Memory B cell (primary cell): Measurements from ENCODE around the gene CCNL2.
"Not testable (repeated sequence)": the region's sequence is repeated elsewhere in the genome, so short reads cannot be mapped to it uniquely, and the experiment has no call there.

Source experiments
- ATAC-seq: fragments of 150-1000 bp; cut with Tn5 transposase; 2 replicates; pipeline ENCODE4 v1.10.0; 2021; ENCODE audit warnings: low read depth, mild to moderate bottlenecking, moderate library complexity
- DNase-seq, 2 donors: peaks; one replicate each; pipeline ENCODE4 v3.0.0; 2022; ENCODE audit warnings: low spot score in 2 of 2
- H3K27ac Mint-ChIP-seq: one replicate; pipeline ENCODE4 v1.8.0; 2022; ENCODE audit warnings: mild to moderate bottlenecking, moderate library complexity, mixed read lengths
- H3K27me3 Mint-ChIP-seq: one replicate; pipeline ENCODE4 v1.8.0; 2022; ENCODE audit warnings: mixed read lengths
- H3K36me3 Mint-ChIP-seq: one replicate; pipeline ENCODE4 v1.8.0; 2022; ENCODE audit warnings: mild to moderate bottlenecking, mixed read lengths
- H3K4me1 Mint-ChIP-seq: one replicate; pipeline ENCODE4 v1.8.0; 2022; ENCODE audit warnings: mixed read lengths
- H3K4me3 Mint-ChIP-seq: one replicate; pipeline ENCODE4 v1.8.0; 2022; ENCODE audit warnings: mild to moderate bottlenecking, moderate library complexity, mixed read lengths
- H3K9me3 Mint-ChIP-seq: one replicate; pipeline ENCODE4 v1.8.0; 2022; ENCODE audit warnings: mixed read lengths

CCNL2 gene

DNA sequence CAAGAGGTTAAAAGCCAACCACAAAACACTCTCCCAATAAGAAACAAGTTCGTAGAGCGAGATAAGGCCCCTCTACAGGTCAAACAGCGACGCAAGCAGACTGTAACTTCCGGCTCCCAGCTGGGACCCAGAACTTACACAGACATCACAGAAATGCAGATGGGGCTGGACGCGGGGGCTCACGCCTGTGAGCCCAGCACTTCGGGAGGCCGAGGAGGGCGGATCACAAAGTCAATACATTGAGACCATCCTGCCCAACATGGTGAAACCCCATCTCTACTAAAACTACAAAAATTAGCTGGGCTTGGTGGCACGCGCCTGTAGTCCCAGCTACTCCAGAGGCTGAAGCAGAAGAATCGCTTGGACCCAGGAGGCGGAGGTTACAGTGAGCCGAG is 11.1 kb downstream of the CCNL2 start:
- Mint-ChIP-seq H3K4me3 (no peak overlapping the region), H3K36me3 (peaks cover 34% of the 10 kb centered on the region), H3K4me1 (peaks cover 2% of the 10 kb centered on the region), H3K27ac (no peak overlapping the region), H3K9me3 (no peaks in the 10 kb centered on the region), H3K27me3 (no peaks in the 10 kb centered on the region)
- DNase-seq (no peak), ATAC-seq (no peak)

DNA sequence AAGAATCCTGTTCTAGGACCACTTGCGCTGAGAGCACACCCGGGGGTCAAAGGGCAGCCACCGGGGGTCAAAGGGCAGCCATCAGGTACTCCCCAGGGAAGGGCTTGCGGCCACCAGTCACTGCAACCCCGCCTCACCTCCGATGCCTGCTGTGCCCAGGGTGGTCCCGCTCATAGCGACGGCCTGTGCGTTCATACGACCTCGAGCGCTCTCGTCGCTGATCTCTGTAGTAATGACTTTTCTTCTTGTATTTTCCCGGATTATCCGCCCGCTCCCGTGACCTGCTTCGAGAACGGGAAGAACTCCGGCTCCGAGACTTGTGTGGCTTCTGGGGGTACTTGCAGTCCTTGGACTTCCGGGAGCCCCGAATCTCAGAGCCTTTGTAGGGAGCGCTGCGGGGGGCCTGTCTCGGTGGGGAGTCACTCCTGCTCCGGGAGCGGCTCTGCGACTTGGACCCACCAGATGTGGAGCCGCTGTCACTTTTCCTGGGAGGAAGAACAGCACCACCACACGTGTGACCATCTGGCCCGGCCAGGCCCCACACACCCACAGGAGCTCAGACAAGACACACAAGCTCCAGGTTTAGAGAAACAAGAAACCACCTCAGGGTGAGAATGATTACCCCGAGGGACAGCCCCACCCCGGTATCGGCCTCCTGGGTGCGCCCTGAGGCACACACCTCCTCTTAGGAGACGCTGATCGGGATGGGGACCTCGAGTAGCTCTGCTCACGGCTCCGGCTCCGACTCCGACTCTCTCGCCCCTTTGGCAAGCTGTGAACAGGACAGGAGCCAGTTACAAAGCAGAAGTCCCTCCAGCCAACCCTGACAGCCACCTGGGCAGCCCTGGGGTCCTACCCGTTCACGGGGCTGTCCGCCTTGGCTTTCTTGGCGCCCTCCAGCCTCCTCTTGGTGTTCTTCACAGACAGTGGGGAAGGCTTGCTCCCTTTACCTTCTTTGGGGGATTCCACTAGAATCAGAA is 11.7 kb downstream of the CCNL2 start:
- Mint-ChIP-seq H3K9me3 (no peaks in the 10 kb centered on the region), H3K4me3 (no peak overlapping the region), H3K4me1 (peaks cover 5% of the 10 kb centered on the region), H3K27ac (no peak overlapping the region), H3K36me3 (peaks cover 33% of the 10 kb centered on the region), H3K27me3 (no peaks in the 10 kb centered on the region)
- DNase-seq: no peak
- no peak for ATAC-seq

DNA sequence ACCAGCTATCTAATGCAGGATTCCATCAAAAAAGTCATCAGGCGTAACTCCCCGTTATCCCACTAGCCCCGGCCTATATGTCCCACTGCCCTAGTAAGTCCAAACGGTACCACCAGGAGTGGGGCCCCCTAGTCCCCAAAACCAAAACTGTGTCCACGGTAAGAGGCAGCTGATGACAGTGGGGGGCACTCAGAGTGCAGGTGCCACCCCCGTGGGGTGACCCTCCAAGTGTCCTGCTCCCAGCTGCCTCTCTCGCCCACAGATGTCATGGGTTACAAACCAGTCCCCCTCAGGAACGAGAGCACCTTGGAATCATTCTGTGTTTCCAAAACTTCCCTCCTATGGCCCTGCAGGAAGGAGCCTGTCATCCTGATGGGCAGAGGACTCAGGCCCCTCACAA is 13.2 kb downstream of the CCNL2 start:
- Mint-ChIP-seq H3K4me1 (peaks cover 11% of the 10 kb centered on the region), H3K27me3 (no peaks in the 10 kb centered on the region), H3K9me3 (no peaks in the 10 kb centered on the region), H3K36me3 (peaks cover 26% of the 10 kb centered on the region), H3K4me3 (no peak overlapping the region), H3K27ac (no peak overlapping the region)
- ATAC-seq (no peak), DNase-seq (no peak)

DNA sequence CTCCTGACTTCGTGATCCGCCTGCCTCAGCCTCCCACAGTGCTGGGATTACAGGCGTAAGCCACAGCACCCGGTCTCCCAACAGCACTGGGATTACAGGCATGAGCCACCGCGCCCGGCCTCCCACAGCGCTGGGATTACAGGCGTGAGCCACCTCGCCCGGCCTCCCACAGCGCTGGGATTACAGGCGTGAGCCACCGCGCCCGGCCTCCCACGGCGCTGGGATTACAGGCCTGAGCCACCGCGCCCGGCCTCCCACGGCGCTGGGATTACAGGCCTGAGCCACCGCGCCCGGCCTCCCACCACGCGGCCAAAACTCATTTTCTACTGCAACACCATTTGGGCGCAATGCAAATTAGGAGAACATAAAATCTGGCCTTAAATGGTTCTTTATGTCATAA is 13.8 kb downstream of the CCNL2 start:
- not testable (repeated sequence) for H3K9me3 Mint-ChIP-seq, H3K27ac Mint-ChIP-seq, H3K27me3 Mint-ChIP-seq, DNase-seq, H3K4me3 Mint-ChIP-seq, ATAC-seq
- Mint-ChIP-seq H3K4me1 (peaks cover 11% of the 10 kb centered on the region), H3K36me3 (peaks cover 25% of the 10 kb centered on the region)

- Mint-ChIP-seq H3K27ac (no peak overlapping the region), H3K36me3 (peaks cover 4% of the 10 kb centered on the region)
These were observed 17.8 kb downstream of the CCNL2 start for GRCh38 chr1:1381294-1381693.

DNA sequence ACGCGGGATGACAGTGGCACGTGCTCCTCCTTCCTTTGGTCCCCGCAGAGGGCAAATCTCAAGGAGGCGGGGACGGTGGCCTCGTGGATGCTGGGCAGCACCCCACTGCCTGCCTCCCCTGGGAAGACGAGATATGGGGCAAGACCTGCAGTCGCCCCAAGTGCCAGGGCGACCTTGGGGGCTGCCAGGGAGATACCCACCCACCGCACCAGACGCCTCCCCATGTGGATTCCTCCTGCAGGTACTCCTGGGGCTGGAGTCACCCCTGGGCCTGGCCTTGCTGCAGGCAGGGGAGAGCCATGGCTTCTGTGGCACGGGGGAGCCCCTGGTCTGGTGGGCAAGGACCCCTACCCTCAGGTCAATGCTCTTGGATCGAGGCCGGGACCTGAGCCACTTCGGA is 18.3 kb downstream of the CCNL2 start:
- no peak for ATAC-seq
- DNase-seq: no peak
- H3K4me1 Mint-ChIP-seq: peaks cover 13% of the 10 kb centered on the region
- no peaks in the 10 kb centered on the region for H3K27me3 Mint-ChIP-seq
- peaks cover 1% of the 10 kb centered on the region for H3K36me3 Mint-ChIP-seq
- no peaks in the 10 kb centered on the region for H3K9me3 Mint-ChIP-seq
- H3K4me3 Mint-ChIP-seq: no peak overlapping the region
- H3K27ac Mint-ChIP-seq: no peak overlapping the region

More at GRCh38 chr1:1381294-1381693, 17.8 kb downstream of the CCNL2 start:
- Mint-ChIP-seq H3K4me3 (no peak overlapping the region), H3K9me3 (no peaks in the 10 kb centered on the region), H3K27me3 (no peaks in the 10 kb centered on the region), H3K4me1 (peaks cover 13% of the 10 kb centered on the region)
- no peak for ATAC-seq
- no peak for DNase-seq

DNA sequence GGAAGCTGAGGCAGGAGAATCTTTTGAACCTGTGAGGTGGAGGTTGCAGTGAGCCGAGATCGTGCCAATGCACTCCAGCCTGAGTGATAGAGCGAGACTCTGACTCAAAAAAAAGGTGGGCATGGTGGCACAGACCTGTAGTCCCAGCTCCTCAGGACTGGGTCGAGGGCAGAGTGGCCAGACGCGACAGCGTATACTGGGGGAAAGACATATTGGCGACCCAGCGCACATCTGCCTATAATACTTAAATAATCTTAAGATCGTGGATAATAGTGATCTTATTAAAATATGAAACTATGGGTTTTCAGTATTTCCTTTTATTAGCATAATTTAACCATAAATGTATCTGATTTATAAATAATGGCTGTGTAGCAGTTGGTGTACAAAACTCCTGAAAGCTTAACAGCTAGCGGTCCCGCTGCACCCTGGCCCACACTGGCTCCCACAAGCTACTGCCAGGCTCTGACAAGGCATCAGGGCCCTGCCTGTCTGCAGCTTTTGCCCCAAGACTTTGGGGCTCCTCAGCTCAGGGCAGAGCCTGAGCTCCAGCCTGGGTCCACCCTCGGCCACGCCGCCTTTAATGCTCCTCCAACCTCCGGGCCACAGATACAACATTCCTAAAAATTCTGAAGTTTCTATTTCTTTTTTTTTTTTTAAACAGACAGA is 21.5 kb downstream of the CCNL2 start:
- Mint-ChIP-seq H3K36me3 (peaks cover 1% of the 10 kb centered on the region), H3K9me3 (no peaks in the 10 kb centered on the region), H3K27me3 (no peaks in the 10 kb centered on the region), H3K4me1 (peaks cover 14% of the 10 kb centered on the region), H3K4me3 (no peak overlapping the region), H3K27ac (no peak overlapping the region)
- no peak for DNase-seq
- no peak for ATAC-seq

- H3K9me3 Mint-ChIP-seq: no peaks in the 10 kb centered on the region
- no peak overlapping the region for H3K27ac Mint-ChIP-seq
- H3K36me3 Mint-ChIP-seq: no peaks in the 10 kb centered on the region
- peaks cover 6% of the 10 kb centered on the region for H3K4me1 Mint-ChIP-seq
- DNase-seq (no peak), ATAC-seq (no peak)
- no peaks in the 10 kb centered on the region for H3K27me3 Mint-ChIP-seq
- H3K4me3 Mint-ChIP-seq: no peak overlapping the region
These were observed 22.4 kb downstream of the CCNL2 start for GRCh38 chr1:1376551-1377226.

GRCh38 chr1:1374929-1375662 is 24.0 kb downstream of the CCNL2 start, which contains the start of gene AURKAIP1:
TSS of gene AURKAIP1 (minus strand) at chr1:1375207. CDS start at chr1:1374756, 451 bp downstream.
- Mint-ChIP-seq H3K27ac (peak within 1 kb of the TSS; percentile 85), H3K4me3 (peak within 1 kb of the TSS; percentile 83), H3K9me3 (no peaks in the 10 kb centered on the region), H3K36me3 (no peaks in the 10 kb centered on the region), H3K4me1 (peaks cover 5% of the 10 kb centered on the region), H3K27me3 (no peaks in the 10 kb centered on the region)
- peak; percentile 84 for ATAC-seq
- peak; percentile 87 to 96 for DNase-seq

DNA sequence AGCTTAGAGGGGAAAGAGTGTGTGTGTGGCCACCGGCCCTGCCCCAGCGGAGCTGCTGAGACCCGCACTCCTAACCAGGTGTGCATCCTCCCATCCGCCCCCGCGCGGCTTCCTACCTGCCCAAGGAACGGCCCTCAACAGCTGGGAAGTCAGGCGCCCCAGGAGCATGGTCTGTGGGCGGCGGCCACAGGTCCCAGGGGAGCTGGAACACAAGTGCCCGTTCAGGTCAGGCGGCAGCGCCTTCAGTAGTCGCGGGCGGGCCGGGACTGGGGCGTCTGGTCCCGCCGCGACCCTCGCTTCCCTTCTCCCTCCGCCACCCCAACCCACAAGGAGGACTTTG is 24.6 kb downstream of the CCNL2 start:
- peak in 1 of 2 donors; percentile 43 for DNase-seq
- Mint-ChIP-seq H3K9me3 (no peaks in the 10 kb centered on the region), H3K27me3 (no peaks in the 10 kb centered on the region), H3K36me3 (no peaks in the 10 kb centered on the region), H3K4me1 (peaks cover 5% of the 10 kb centered on the region), H3K4me3 (peak overlapping the region; percentile 83), H3K27ac (peak overlapping the region; percentile 85)
- no peak for ATAC-seq

GRCh38 chr1:1373815-1374588 is 25.1 kb downstream of the CCNL2 start:
- peak overlapping the region; percentile 83 for H3K4me3 Mint-ChIP-seq
- peaks cover 5% of the 10 kb centered on the region for H3K4me1 Mint-ChIP-seq
- no peaks in the 10 kb centered on the region for H3K36me3 Mint-ChIP-seq
- DNase-seq: peak in 1 of 2 donors; percentile 27
- H3K9me3 Mint-ChIP-seq: no peaks in the 10 kb centered on the region
- no peak overlapping the region for H3K27ac Mint-ChIP-seq
- no peaks in the 10 kb centered on the region for H3K27me3 Mint-ChIP-seq
- ATAC-seq: no peak

DNA sequence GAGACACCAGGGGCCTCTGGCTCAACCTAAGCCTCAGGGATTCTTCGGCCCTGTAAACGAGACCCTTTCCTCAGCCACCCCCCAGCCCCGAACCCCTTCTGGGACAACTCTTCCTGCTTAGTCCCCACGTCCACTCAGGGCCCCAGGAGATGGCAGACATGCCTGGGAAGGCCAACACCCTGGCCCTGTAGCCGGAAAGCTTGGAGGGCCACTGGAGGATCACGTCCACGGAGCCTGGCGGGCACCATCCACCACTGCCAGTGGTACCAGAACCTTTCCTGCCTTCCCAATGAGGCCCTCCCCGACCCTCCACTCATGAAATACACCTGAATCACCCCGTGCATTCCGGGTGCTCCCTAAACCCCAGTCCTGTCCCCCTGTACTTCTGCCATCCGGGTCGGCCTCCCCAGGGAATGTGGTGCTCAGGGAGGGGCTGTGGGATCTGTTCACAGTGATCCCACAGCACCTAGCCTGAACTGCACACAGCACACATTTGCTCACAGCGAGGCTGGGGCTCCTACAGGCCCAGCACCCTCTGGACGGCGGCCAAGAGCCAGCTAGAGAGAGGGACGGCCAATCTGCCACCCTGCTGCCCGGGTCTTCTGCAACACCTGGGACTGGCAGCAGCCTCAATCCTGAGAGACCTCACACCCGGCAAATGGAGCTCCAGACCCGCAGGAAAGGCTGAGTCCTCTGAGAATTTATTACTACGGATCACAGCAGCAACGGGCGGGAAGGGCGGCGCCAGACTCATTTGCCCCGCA is 25.9 kb downstream of the CCNL2 start:
- H3K36me3 Mint-ChIP-seq: no peaks in the 10 kb centered on the region
- H3K4me3 Mint-ChIP-seq: no peak overlapping the region
- no peaks in the 10 kb centered on the region for H3K27me3 Mint-ChIP-seq
- H3K4me1 Mint-ChIP-seq: peaks cover 5% of the 10 kb centered on the region
- H3K9me3 Mint-ChIP-seq: no peaks in the 10 kb centered on the region
- no peak for DNase-seq
- no peak overlapping the region for H3K27ac Mint-ChIP-seq
- no peak for ATAC-seq
